ENCODE data around the gene PCED1B. TPM values are rescaled to one million over a fixed set of nuclear protein-coding genes. Genes with fewer than 3 reads are reported as not detected.

The PCED1B gene
- polyA plus RNA-seq, 1 donor (not counting 4 experiments of a cell fraction or from before 2014, with no cell fraction given), result 3.2 TPM

DNA sequence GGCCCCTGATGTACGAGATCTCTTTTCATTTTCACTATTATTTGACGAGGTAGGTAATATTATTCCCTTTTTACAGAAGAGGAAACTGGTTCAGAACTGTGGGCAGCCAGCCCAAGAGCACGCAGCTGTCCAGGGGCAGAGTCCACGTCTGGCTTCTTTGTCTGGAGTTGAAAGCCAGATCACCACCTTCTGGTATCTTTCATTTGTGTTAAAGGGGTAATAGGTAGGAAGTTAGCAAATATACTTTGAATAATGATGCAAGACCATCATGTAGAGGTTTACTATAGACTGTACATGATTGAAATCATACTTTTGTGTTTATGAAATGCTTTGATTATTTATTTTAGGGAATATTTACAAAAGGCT, 144.4 kb downstream of the PCED1B start:
- no peak overlapping the region for H3K27ac ChIP-seq (ENCODE audit: control insufficient read depth, insufficient read depth, low read length)
- no peaks in the 10 kb centered on the region for H3K36me3 ChIP-seq (ENCODE audit: control insufficient read depth in 2 of 2, extremely low read depth in 1 of 2, insufficient read depth in 2 of 2, low read length in 2 of 2)
- H3K9me1 ChIP-seq (ENCODE audit: control insufficient read depth, extremely low read depth, insufficient read depth, low read length), result no peaks in the 10 kb centered on the region
- dilution Hi-C loops (cut with MboI; ENCODE audit: extremely low pct_ligation_motif_present, low sequenced_read_pairs), result no loop called here
- no peak for DNase-seq (ENCODE audit: low read depth, low spot score)
- no peaks in the 10 kb centered on the region for H4K20me1 ChIP-seq (ENCODE audit: control insufficient read depth, extremely low read depth, insufficient read depth, low read length)
- H3K4me2 ChIP-seq (ENCODE audit: control insufficient read depth, extremely low read depth, insufficient read depth, low read depth, low read length), result no peak overlapping the region
- H3K9ac ChIP-seq (ENCODE audit: control insufficient read depth, extremely low read depth, insufficient read depth, low read length), result no peak overlapping the region
- H3K9me3 ChIP-seq (ENCODE audit: control insufficient read depth, low read depth, low read length), result no peaks in the 10 kb centered on the region
- H3K4me1 ChIP-seq (ENCODE audit: control insufficient read depth, extremely low read depth, insufficient read depth, low read length), result peaks cover 34% of the 10 kb centered on the region
- H3K4me3 ChIP-seq (ENCODE audit: control insufficient read depth in 2 of 3, extremely low read depth in 1 of 3, insufficient read depth in 2 of 3, low read depth in 1 of 3, low read length in 3 of 3), result no peak overlapping the region
- TF ChIP-seq, protein P1, sequence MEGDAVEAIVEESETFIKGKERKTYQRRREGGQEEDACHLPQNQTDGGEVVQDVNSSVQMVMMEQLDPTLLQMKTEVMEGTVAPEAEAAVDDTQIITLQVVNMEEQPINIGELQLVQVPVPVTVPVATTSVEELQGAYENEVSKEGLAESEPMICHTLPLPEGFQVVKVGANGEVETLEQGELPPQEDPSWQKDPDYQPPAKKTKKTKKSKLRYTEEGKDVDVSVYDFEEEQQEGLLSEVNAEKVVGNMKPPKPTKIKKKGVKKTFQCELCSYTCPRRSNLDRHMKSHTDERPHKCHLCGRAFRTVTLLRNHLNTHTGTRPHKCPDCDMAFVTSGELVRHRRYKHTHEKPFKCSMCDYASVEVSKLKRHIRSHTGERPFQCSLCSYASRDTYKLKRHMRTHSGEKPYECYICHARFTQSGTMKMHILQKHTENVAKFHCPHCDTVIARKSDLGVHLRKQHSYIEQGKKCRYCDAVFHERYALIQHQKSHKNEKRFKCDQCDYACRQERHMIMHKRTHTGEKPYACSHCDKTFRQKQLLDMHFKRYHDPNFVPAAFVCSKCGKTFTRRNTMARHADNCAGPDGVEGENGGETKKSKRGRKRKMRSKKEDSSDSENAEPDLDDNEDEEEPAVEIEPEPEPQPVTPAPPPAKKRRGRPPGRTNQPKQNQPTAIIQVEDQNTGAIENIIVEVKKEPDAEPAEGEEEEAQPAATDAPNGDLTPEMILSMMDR (optimal IDR thresholded peaks at IDR 0.05 in 1 of 3, IDR thresholded peaks at IDR 0.05 in 1 of 3, conservative IDR thresholded peaks at IDR 0.05 in 1 of 3; ENCODE audit: extremely low read depth in 1 of 3, insufficient read depth in 2 of 3, low read length in 3 of 3), result no peak
- TF ChIP-seq EZH2 (IDR thresholded peaks at IDR 0.05; ENCODE audit: low read length), result no peak
- no peak overlapping the region for H2AFZ ChIP-seq (ENCODE audit: control insufficient read depth, low read length)
- no peaks in the 10 kb centered on the region for H3K27me3 ChIP-seq (ENCODE audit: control insufficient read depth, extremely low read depth, insufficient read depth, low read length)
- FAIRE-seq, result no peak
- no peaks in the 10 kb centered on the region for H3K79me2 ChIP-seq (ENCODE audit: control insufficient read depth, insufficient read depth, low read length)

DNA sequence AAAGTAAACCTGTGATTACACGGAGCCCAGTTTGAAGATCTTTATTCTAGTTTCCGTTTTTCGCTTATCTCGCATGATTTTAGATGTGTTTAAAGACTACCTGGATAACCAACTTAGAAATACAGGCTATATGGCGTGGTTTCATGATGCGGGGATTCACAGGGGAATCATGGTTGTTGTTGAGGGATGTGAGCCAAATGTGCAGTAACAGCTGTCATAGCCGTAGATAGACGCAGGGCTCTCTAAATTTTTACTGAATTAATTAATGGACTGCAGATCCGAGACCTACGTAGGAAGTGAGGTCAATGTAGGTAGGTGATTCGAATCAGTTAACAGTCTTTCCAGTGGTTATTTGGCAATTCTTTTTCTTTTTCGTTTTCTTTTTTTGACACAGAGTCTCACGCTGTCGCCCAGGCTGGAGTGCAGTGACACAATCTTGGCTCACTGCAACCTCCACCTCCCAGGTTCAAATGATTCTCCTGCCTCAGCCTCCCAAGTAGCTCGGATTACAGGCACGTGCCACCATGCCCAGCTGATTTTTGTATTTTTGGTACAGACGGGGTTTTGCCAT, 145.2 kb downstream of the PCED1B start:
- FAIRE-seq, result peak; percentile 9
- Histone ChIP-seq H3K27me3 (ENCODE audit: control insufficient read depth, extremely low read depth, insufficient read depth, low read length) (no peaks in the 10 kb centered on the region), H3K9me1 (ENCODE audit: control insufficient read depth, extremely low read depth, insufficient read depth, low read length) (no peaks in the 10 kb centered on the region), H3K4me3 (ENCODE audit: control insufficient read depth in 2 of 3, extremely low read depth in 1 of 3, insufficient read depth in 2 of 3, low read depth in 1 of 3, low read length in 3 of 3) (no peak overlapping the region), H3K36me3 (ENCODE audit: control insufficient read depth in 2 of 2, extremely low read depth in 1 of 2, insufficient read depth in 2 of 2, low read length in 2 of 2) (no peaks in the 10 kb centered on the region), H4K20me1 (ENCODE audit: control insufficient read depth, extremely low read depth, insufficient read depth, low read length) (no peaks in the 10 kb centered on the region), H3K9ac (ENCODE audit: control insufficient read depth, extremely low read depth, insufficient read depth, low read length) (no peak overlapping the region), H3K27ac (ENCODE audit: control insufficient read depth, insufficient read depth, low read length) (no peak overlapping the region), H2AFZ (ENCODE audit: control insufficient read depth, low read length) (no peak overlapping the region), H3K4me1 (ENCODE audit: control insufficient read depth, extremely low read depth, insufficient read depth, low read length) (peaks cover 28% of the 10 kb centered on the region), H3K9me3 (ENCODE audit: control insufficient read depth, low read depth, low read length) (no peaks in the 10 kb centered on the region), H3K79me2 (ENCODE audit: control insufficient read depth, insufficient read depth, low read length) (no peaks in the 10 kb centered on the region), H3K4me2 (ENCODE audit: control insufficient read depth, extremely low read depth, insufficient read depth, low read depth, low read length) (no peak overlapping the region)
- dilution Hi-C loops (cut with MboI; ENCODE audit: extremely low pct_ligation_motif_present, low sequenced_read_pairs), result no loop called here
- DNase-seq (ENCODE audit: low read depth, low spot score), result no peak
- TF ChIP-seq EZH2 (IDR thresholded peaks at IDR 0.05; ENCODE audit: low read length), result no peak
- TF ChIP-seq, protein P1 (optimal IDR thresholded peaks at IDR 0.05 in 1 of 3, IDR thresholded peaks at IDR 0.05 in 1 of 3, conservative IDR thresholded peaks at IDR 0.05 in 1 of 3; ENCODE audit: extremely low read depth in 1 of 3, insufficient read depth in 2 of 3, low read length in 3 of 3), result no peak

All from keratinocyte (primary cell).